IPS-11a (cell line): ENCODE results near the gene EPB41L1.

Source experiments
- H3K4me3 ChIP-seq: one replicate; pipeline ENCODE4 v1.5.1; 2013; ENCODE audit warnings: low read depth, low read length, control low read depth

Gene EPB41L1

GRCh38 chr20:36154700-36155628 is at the start of gene EPB41L1:
Gene EPB41L1, plus strand, starts transcription at chr20:36154740. Its CDS starts 19,038 bp downstream, at chr20:36173778.
- peak within 1 kb of the TSS; percentile 67 for H3K4me3 ChIP-seq

DNA sequence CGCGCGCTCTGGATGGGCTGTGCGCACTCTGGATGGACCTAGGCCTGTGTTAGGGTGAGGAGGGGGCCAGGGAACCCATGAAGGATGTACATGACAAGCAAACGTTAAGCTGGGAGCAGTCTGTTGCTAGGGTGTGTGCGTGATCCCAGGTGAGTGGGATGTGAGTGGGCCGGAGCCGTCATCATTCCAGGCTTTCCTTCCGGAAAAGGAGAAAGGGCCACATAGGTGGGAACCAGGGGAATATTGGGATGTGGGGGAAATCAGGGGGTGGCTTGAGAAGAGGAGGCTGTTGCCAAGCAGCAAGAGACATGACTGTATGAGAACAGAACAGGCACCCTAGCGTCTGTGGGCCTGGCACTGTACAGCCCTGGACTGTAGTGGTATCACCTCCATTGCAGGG is 49.7 kb upstream of the EPB41L1 start:
- H3K4me3 ChIP-seq, result no peak overlapping the region

- H3K4me3 ChIP-seq, result no peak overlapping the region
These were observed 48.8 kb upstream of the EPB41L1 start for GRCh38 chr20:36105711-36106226.

- no peak overlapping the region for H3K4me3 ChIP-seq
These were observed 47.9 kb upstream of the EPB41L1 start for GRCh38 chr20:36106606-36107005.

- H3K4me3 ChIP-seq, result no peak overlapping the region
These were observed 46.7 kb upstream of the EPB41L1 start for GRCh38 chr20:36107881-36108280.

- H3K4me3 ChIP-seq, result no peak overlapping the region
These were observed 45.1 kb upstream of the EPB41L1 start for GRCh38 chr20:36109251-36109947.

GRCh38 chr20:36110994-36111393 is 43.5 kb upstream of the EPB41L1 start:
- H3K4me3 ChIP-seq, result no peak overlapping the region

DNA sequence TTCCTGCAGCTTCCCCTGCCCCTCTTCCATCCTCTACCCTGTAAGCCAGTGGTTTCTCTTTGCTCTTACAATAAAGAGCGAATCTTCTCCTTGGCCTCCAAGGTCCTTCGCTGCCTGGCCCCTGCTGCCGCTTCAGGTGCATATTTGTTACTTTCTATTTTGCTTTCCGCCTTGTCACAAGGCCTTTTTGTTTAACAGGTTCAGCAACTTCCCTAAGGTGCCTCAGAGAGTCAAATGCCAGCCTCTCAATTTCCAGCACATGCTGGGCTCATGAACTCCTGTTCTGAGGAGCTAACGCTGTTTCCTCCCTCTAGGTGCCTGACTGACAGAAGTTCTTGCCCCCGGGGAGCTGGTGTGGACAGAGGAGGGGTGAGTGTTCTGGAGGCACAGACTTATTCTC is 42.4 kb upstream of the EPB41L1 start:
- no peak overlapping the region for H3K4me3 ChIP-seq

GRCh38 chr20:36113036-36113435 is 41.5 kb upstream of the EPB41L1 start:
- H3K4me3 ChIP-seq, result no peak overlapping the region

- H3K4me3 ChIP-seq, result no peak overlapping the region
These were observed 40.8 kb upstream of the EPB41L1 start for GRCh38 chr20:36113566-36114250.

DNA sequence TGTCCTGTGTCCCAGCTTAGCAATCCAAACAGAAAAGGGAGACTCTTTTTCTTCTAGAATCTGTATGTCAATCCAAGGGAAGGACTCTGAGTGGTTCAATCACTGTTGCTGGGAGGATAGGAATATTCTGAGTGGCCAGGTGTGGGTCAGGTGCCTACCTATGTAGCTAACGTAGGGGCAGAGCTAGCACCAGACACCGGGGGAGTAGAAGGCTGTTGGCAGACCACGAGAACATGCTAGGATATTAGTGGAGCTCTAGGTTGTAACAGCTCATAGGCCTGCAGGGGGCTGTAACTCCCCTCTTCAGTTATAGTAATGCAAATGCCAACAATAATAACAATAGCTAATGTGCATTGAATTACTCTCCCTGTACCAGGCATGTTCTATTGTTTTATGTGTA is 39.8 kb upstream of the EPB41L1 start:
- H3K4me3 ChIP-seq, result no peak overlapping the region

DNA sequence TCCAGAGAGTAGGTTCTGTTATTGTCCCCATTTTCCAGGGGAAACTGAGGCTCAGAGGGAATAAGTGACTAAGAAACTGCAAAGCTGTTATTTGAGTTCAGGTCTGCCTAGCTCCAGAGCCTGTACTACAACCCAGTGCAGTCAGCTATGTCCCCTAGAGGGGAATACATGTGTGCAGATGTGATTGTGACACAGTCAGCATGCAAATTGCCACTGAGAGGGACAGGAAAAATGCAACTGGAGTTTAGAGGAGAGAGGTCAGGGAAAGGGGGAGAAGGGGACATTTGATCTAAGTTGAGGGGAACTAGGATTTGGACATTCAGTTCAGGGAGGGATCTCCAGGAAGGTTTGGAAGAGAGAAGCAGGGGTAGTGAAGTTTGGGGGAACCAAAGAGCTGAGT is 38.6 kb upstream of the EPB41L1 start:
- no peak overlapping the region for H3K4me3 ChIP-seq

DNA sequence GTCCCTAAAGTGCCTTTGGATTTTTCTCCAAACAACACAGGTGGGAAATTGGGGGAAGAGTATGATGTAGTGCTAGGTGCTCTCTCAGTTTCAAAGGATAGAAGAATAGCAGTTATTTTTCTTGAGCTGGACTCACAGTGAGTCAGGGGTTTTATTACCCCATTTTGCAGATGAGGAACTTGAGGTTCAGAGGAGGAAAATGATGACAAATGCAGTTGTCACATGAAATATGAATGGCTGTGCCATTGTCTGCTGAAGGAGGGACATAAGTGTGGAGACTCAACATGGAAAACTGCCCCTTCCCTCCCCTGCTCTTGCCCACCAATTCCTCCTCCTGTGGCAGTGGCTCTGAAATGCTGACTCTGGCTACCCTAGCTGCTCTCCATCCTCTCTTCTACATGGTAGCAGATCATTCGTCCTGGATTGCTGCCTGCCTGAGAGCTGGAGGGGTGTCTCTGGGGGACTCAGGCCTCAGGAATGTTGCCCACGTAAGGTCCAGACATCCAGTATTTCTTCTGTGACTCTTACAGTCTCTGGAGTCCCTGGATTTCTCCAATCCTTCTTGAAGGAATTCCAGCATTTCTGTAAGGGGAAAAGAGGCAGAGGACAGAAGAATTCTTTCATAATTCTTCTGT is 37.6 kb upstream of the EPB41L1 start:
- no peak overlapping the region for H3K4me3 ChIP-seq

- H3K4me3 ChIP-seq, result no peak overlapping the region
These were observed 36.9 kb upstream of the EPB41L1 start for GRCh38 chr20:36117638-36118037.

DNA sequence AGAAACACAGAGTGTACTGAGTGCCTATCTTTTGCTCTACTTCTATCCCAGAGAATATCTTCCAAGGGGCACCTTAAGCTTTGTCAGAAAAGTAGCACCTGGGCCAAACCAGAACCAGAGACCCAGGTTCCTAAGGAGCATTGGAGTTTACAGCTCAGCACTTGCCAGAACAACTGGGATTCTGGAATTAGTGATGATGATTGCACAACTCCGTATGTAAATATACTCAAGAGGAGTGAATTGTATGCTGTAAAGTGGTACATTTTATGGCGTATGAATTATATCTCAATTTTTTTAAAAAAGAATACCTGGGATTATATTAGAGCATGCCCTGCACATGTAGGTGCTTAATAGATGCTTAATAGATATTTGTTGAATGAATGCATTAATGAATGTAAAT is 36.2 kb upstream of the EPB41L1 start:
- no peak overlapping the region for H3K4me3 ChIP-seq

GRCh38 chr20:36119537-36119936 is 35.0 kb upstream of the EPB41L1 start:
- no peak overlapping the region for H3K4me3 ChIP-seq

DNA sequence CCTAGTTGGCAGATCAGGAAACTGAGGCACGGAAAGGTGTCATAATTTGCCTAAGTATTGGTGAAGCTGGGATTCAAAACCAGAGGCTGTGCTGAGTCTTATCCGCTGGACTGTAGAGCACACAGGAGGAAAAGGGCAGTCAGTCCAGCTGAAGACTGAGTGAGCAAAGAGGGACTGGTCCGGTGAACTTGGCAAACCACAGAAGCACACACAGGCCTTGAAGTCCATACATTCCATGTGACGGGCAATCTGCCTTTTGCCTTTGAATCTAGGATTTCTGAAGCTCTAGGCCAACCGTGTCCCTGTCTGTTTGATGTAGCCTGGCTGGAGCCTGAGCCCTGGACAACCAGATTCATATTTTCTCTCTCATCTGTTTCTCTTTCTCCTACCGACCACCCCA is 34.3 kb upstream of the EPB41L1 start:
- no peak overlapping the region for H3K4me3 ChIP-seq

DNA sequence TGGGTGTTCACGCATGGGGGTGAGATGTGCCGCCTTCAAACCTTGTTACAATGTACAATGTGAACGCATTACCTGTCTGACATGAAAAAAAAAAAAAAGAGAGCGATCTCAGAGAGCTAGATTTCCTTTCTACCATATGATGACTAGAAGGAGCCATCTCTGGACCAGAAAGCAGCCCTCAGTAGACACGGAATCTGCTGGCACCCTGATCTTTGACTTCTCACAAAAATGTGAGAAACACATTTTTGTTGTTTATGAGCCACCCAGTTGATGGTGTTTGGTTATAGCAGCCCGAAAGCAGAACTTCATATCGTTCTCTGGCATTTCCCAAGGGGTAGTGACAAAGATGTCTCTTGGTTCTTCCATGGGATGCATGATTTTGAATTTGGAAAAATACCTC is 33.5 kb upstream of the EPB41L1 start:
- no peak overlapping the region for H3K4me3 ChIP-seq

DNA sequence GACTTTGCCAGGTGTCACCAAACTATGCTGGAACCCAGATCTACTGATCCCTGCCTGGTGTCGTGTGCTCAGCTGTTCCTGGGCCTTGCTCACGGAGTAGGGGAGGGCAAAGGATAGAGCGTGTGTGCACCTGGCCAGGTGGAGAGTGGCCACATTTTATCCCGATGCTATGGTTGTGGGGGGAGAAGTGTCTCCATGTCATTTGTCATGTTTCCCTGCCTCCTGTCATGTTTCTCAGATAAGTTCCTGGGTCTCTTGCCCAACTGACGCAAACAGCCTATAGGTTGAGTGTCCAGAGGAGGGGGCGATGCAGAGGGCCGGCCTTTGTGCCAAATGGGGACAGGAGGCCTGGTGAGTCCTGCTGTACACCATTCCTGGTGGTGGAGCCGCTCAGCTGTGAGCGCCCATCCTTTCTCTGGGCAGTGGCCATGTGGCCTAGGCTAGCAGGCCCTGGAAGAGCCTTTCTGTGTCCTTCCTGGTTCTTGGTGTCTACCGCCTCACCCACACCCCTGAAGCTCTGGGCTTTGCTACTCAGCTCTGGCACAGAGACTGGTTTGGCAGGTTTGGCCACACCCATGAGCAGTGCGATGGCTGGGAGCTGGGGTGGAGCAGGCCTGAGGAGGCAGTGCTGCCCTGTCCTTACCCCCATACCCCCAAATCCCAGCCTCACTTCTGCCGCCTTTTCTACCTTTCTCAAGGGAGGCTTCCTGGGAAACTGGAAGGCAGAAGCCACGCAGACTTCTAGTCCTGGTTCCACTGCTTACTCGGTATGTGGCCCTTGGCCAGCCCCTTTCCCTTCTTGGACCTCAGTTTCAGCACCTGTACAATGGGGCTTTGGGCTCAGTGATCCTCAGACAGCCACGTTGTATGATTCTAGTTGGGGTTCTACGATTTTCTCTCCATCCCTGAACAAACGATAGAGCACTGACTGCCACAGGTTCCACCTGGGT is 32.3 kb upstream of the EPB41L1 start:
- H3K4me3 ChIP-seq, result no peak overlapping the region

DNA sequence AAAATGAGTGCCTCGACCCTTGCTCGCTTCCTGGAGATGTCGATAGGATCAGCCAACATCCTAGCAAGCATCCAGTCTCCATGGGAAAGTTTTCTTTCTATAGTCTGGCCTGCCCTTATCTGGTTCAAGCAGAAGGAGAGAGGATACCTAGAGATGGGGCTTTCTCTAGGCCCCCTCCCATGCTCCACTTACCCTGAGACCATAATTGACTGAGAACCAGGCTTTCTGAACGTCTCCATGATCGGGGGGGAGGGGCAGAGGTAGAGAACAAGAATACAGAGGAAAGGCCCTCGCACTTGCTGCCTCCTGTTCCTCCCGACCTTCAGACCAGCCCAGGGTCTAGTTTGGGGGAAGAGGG is 31.6 kb upstream of the EPB41L1 start:
- no peak overlapping the region for H3K4me3 ChIP-seq
